GM23338 (cell line): ENCODE results near the gene TOMM7. TPM values are rescaled to one million over a fixed set of nuclear protein-coding genes. Genes with fewer than 3 reads are reported as not detected.
A peak's percentile ranks its signal among the peaks of the same experiment; 100 is the strongest.

Experiments used
- ATAC-seq: fragments of 200-7000 bp; cut with Tn5 transposase; 3 replicates; pipeline ENCODE4 v1.9.1; 2020
- DNase-seq: peaks from one replicate; pipeline ENCODE4 v3.0.0-alpha.2; 2015; ENCODE audit warnings: low spot score
- H2AFZ ChIP-seq: fragments of 200-600 bp; sonication (generic); 2 replicates; pipeline ENCODE4 v1.8.0; 2016; ENCODE audit warnings: antibody characterized with exemption, mild to moderate bottlenecking, moderate library complexity
- H3F3A ChIP-seq: fragments of 200-600 bp; sonication (generic); replicated peaks from 2 replicates; pipeline ENCODE4 v1.8.0; 2017; ENCODE audit warnings: antibody characterized with exemption, mixed run types, low read depth
- H3K27ac ChIP-seq: fragments of 200-600 bp; sonication (generic); 2 replicates; pipeline ENCODE4 v1.6.1; 2016; ENCODE audit warnings: low read depth
- H3K27me3 ChIP-seq: fragments of 200-600 bp; sonication (generic); 2 replicates; pipeline ENCODE4 v1.8.0; 2016; ENCODE audit warnings: mild to moderate bottlenecking, mixed run types, moderate library complexity; ENCODE audit not compliant: insufficient read depth
- H3K36me3 ChIP-seq: fragments of 200-600 bp; sonication (generic); 2 replicates; pipeline ENCODE4 v1.8.0; 2016; ENCODE audit warnings: mild to moderate bottlenecking; ENCODE audit not compliant: insufficient read depth
- H3K4me1 ChIP-seq: fragments of 200-600 bp; sonication (generic); 2 replicates; pipeline ENCODE4 v1.8.0; 2016; ENCODE audit warnings: mild to moderate bottlenecking, moderate library complexity; ENCODE audit not compliant: insufficient read depth
- H3K4me2 ChIP-seq: fragments of 200-600 bp; sonication (generic); 2 replicates; pipeline ENCODE4 v1.7.1; 2017; ENCODE audit warnings: mixed run types
- H3K4me3 ChIP-seq: fragments of 200-600 bp; sonication (generic); 2 replicates; pipeline ENCODE4 v1.6.1; 2016; ENCODE audit warnings: mixed run types
- H3K79me2 ChIP-seq: fragments of 200-600 bp; sonication (generic); replicated peaks from 2 replicates; pipeline ENCODE4 v1.8.0; 2017; ENCODE audit warnings: mild to moderate bottlenecking; ENCODE audit not compliant: insufficient read depth
- H3K9me2 ChIP-seq: fragments of 200-600 bp; sonication (generic); 2 replicates; pipeline ENCODE4 v1.8.0; 2017; ENCODE audit not compliant: insufficient read depth
- H4K20me1 ChIP-seq: fragments of 200-600 bp; sonication (generic); replicated peaks from 2 replicates; pipeline ENCODE4 v1.8.0; 2017; ENCODE audit warnings: mild to moderate bottlenecking; ENCODE audit not compliant: insufficient read depth
- H3K27ac Mint-ChIP-seq: 2 replicates; pipeline ENCODE4 v1.8.0; 2020; ENCODE audit warnings: inconsistent platforms, mild to moderate bottlenecking, moderate library complexity, mixed read lengths
- H3K27me3 Mint-ChIP-seq: 3 replicates; pipeline ENCODE4 v1.8.0; 2022; ENCODE audit warnings: low read depth, mild to moderate bottlenecking, moderate library complexity, mixed read lengths, inconsistent platforms; ENCODE audit not compliant: insufficient read depth, poor library complexity
- H3K36me3 Mint-ChIP-seq: 3 replicates; pipeline ENCODE4 v1.8.0; 2021; ENCODE audit warnings: low read depth, mild to moderate bottlenecking, inconsistent platforms, moderate library complexity, mixed read lengths
- H3K4me1 Mint-ChIP-seq: 3 replicates; pipeline ENCODE4 v1.8.0; 2020; ENCODE audit warnings: mild to moderate bottlenecking, inconsistent platforms, mixed read lengths
- H3K4me3 Mint-ChIP-seq: 3 replicates; pipeline ENCODE4 v1.8.0; 2021; ENCODE audit warnings: moderate library complexity, mild to moderate bottlenecking, inconsistent platforms, mixed read lengths
- H3K9me3 Mint-ChIP-seq: 3 replicates; pipeline ENCODE4 v1.8.0; 2020; ENCODE audit warnings: moderate library complexity, mild to moderate bottlenecking, inconsistent platforms, mixed read lengths
- CREB1 ChIP-seq: fragments of 250-450 bp; sonication (Bioruptor Pico); IDR thresholded peaks from 2 replicates; pipeline ENCODE4 v1.5.0; 2020; ENCODE audit warnings: low read depth, mild to moderate bottlenecking, moderate library complexity
- EZH2phosphoT487 ChIP-seq: fragments of 200-600 bp; sonication (generic); IDR thresholded peaks from one replicate; pipeline ENCODE4 v1.8.1; 2018; ENCODE audit warnings: antibody characterized with exemption; ENCODE audit not compliant: unreplicated experiment
- JUNB ChIP-seq: IDR thresholded peaks from one replicate; pipeline ENCODE4 v1.6.1; 2016; ENCODE audit warnings: antibody characterized with exemption; ENCODE audit not compliant: unreplicated experiment
- NANOG ChIP-seq: IDR thresholded peaks from 2 replicates; pipeline ENCODE4 v1.6.1; 2016; ENCODE audit warnings: antibody characterized with exemption, borderline replicate concordance
- polyA plus RNA-seq: library from polyadenylated mRNA; unstranded; fragments of >200 nt; fragmentation: Nextera tagmentation; extraction: Ambion mirVana; gene quantifications from 2 replicates; pipeline ENCODE4 v1.2.1, GENCODE V29; 2016
- total RNA-seq: library from RNA; depleted of rRNA; stranded (reverse); fragments of >200 nt; shearing (Covaris generic); gene quantifications from 2 replicates; pipeline ENCODE4 v1.2.3, GENCODE V29; 2014
- TF ChIP-seq, protein P1 (sequence below), 2 experiments: fragments of 200-600 bp in 1 of 2; sonication (generic) in 1 of 2; conservative IDR thresholded peaks; 2 replicates each; pipeline versions ENCODE4 v1.5.1 to v1.6.1; 2016 to 2017; ENCODE audit warnings: antibody characterized with exemption in 2 of 2, low read depth in 2 of 2, mild to moderate bottlenecking in 2 of 2, moderate library complexity in 1 of 2
- TF ChIP-seq, protein P2 (sequence below): IDR thresholded peaks from 2 replicates; pipeline ENCODE4 v1.6.1; 2016; ENCODE audit warnings: antibody characterized with exemption
- TF ChIP-seq, protein P3 (sequence below): IDR thresholded peaks from one replicate; pipeline ENCODE4 v1.6.1; 2018; ENCODE audit warnings: antibody characterized with exemption; ENCODE audit not compliant: unreplicated experiment

The TOMM7 gene
- total and polyA plus RNA-seq, 2 experiments from 2014 or later = 164 to 920 TPM

DNA sequence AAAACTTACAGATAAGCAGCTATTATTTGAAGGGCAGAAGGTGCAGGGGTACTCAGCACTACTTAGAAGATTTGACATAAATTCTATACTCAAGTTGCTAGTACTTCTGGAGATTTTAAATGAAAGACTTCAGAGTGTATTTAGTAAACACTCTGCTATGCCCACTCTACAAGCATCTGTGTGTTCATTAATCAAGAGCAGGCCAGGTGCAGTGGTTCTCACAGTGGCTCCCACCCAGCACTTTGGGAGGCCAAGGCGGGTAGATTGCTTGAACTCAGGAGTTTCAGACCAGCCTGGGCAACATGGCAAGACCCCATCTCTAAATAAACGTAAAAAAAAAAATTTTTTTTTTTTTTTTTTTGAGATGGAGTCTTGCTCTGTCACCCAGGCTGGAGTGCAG, 38.9 kb upstream of the TOMM7 start (continued):
- TF ChIP-seq, protein P1, sequence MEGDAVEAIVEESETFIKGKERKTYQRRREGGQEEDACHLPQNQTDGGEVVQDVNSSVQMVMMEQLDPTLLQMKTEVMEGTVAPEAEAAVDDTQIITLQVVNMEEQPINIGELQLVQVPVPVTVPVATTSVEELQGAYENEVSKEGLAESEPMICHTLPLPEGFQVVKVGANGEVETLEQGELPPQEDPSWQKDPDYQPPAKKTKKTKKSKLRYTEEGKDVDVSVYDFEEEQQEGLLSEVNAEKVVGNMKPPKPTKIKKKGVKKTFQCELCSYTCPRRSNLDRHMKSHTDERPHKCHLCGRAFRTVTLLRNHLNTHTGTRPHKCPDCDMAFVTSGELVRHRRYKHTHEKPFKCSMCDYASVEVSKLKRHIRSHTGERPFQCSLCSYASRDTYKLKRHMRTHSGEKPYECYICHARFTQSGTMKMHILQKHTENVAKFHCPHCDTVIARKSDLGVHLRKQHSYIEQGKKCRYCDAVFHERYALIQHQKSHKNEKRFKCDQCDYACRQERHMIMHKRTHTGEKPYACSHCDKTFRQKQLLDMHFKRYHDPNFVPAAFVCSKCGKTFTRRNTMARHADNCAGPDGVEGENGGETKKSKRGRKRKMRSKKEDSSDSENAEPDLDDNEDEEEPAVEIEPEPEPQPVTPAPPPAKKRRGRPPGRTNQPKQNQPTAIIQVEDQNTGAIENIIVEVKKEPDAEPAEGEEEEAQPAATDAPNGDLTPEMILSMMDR (conservative IDR thresholded peaks at IDR 0.05; ENCODE audit: low read depth in 2 of 2) = no peak
- TF ChIP-seq EZH2phosphoT487 (no peak), CREB1 (CRISPR knock-in tag) (no peak), JUNB (no peak), NANOG (no peak)
- TF ChIP-seq, protein P2, sequence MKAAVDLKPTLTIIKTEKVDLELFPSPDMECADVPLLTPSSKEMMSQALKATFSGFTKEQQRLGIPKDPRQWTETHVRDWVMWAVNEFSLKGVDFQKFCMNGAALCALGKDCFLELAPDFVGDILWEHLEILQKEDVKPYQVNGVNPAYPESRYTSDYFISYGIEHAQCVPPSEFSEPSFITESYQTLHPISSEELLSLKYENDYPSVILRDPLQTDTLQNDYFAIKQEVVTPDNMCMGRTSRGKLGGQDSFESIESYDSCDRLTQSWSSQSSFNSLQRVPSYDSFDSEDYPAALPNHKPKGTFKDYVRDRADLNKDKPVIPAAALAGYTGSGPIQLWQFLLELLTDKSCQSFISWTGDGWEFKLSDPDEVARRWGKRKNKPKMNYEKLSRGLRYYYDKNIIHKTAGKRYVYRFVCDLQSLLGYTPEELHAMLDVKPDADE = no peak
- TF ChIP-seq, protein P3, sequence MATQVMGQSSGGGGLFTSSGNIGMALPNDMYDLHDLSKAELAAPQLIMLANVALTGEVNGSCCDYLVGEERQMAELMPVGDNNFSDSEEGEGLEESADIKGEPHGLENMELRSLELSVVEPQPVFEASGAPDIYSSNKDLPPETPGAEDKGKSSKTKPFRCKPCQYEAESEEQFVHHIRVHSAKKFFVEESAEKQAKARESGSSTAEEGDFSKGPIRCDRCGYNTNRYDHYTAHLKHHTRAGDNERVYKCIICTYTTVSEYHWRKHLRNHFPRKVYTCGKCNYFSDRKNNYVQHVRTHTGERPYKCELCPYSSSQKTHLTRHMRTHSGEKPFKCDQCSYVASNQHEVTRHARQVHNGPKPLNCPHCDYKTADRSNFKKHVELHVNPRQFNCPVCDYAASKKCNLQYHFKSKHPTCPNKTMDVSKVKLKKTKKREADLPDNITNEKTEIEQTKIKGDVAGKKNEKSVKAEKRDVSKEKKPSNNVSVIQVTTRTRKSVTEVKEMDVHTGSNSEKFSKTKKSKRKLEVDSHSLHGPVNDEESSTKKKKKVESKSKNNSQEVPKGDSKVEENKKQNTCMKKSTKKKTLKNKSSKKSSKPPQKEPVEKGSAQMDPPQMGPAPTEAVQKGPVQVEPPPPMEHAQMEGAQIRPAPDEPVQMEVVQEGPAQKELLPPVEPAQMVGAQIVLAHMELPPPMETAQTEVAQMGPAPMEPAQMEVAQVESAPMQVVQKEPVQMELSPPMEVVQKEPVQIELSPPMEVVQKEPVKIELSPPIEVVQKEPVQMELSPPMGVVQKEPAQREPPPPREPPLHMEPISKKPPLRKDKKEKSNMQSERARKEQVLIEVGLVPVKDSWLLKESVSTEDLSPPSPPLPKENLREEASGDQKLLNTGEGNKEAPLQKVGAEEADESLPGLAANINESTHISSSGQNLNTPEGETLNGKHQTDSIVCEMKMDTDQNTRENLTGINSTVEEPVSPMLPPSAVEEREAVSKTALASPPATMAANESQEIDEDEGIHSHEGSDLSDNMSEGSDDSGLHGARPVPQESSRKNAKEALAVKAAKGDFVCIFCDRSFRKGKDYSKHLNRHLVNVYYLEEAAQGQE = no peak

DNA sequence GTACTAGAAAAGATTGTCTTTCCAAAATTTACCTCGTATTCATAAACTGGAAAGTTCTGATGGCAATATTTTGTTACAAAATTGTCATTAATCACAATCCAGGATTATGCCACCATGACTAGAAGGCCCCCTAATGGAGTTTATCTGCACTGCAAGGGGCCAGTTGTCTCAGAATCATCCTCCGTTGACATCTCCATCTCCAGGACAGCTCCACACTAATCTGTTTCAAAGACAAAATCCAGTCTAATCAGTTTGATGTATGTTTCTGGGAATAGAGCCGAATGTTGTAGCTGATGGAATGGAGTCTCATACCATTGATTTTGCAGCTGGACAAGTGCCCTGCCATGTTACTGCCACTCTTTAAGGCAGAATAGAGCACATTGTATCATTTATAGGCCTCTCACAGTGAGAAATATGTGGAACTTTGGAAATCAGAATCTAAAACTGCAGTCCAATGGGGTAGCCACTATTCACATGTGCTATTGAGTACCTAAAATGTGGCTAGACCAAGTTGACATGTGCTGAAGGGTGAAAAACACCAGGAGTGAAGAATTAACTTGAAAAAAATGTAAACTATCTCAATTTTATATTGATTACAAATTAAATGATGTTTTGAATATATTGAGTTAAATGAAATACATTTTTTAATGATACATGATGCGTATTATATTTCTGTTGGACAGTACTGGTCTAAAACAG, 38.3 kb upstream of the TOMM7 start:
- H3K27ac ChIP-seq = peak overlapping the region; percentile 88

More for the DNA sequence above, 38.3 kb upstream of the TOMM7 start:
- Histone ChIP-seq H3K4me1 (peaks cover 16% of the 10 kb centered on the region), H3K9me2 (no peaks in the 10 kb centered on the region), H4K20me1 (no peaks in the 10 kb centered on the region), H2AFZ (no peak overlapping the region), H3K27me3 (no peaks in the 10 kb centered on the region), H3F3A (peaks cover 32% of the 10 kb centered on the region), H3K79me2 (peaks cover under 1% of the 10 kb centered on the region; the same call in 1 of the 2 replicates), H3K36me3 (peaks cover 33% of the 10 kb centered on the region; the same call in 1 of the 2 replicates), H3K4me3 (no peak overlapping the region), H3K4me2 (no peak overlapping the region)
- Mint-ChIP-seq H3K36me3 (peaks cover 76% of the 10 kb centered on the region), H3K27me3 (peaks cover 7% of the 10 kb centered on the region), H3K27ac (no peak overlapping the region), H3K9me3 (no peaks in the 10 kb centered on the region; the same call in 2 of the 3 replicates), H3K4me1 (peaks cover 47% of the 10 kb centered on the region), H3K4me3 (no peak overlapping the region)
- DNase-seq (peak; percentile 61), ATAC-seq (peak; percentile 57)
- TF ChIP-seq, protein P3 = no peak
- TF ChIP-seq, protein P1 (conservative IDR thresholded peaks at IDR 0.05; ENCODE audit: low read depth in 2 of 2) = peak; percentile 63 to 84
